OCI-LY1 (cell line): ENCODE data around the gene CBARP.
"Not testable (repeated sequence)": the region's sequence is repeated elsewhere in the genome, so short reads cannot be mapped to it uniquely, and the experiment has no call there.

Experiments
- H2AFZ ChIP-seq: fragments of 200-600 bp; sonication (generic), shearing (Covaris generic); 2 replicates; pipeline ENCODE4 v1.6.0; 2014; ENCODE audit warnings: antibody characterized with exemption, mild to moderate bottlenecking, low read length
- H3F3A ChIP-seq: fragments of 200-600 bp; sonication (generic), shearing (Covaris generic); 2 replicates; pipeline ENCODE4 v1.6.0; 2014; ENCODE audit warnings: mild to moderate bottlenecking, antibody characterized with exemption, low read length, moderate library complexity; ENCODE audit not compliant: insufficient read depth
- H3K27ac ChIP-seq: fragments of 200-600 bp; sonication (generic); 2 replicates; pipeline ENCODE4 v1.5.1; 2014; ENCODE audit warnings: low read length, mixed run types, mild to moderate bottlenecking, low read depth; ENCODE audit not compliant: poor library complexity, severe bottlenecking
- H3K27me3 ChIP-seq: fragments of 200-600 bp; sonication (generic); 2 replicates; pipeline ENCODE4 v1.6.0; 2014; ENCODE audit warnings: antibody characterized with exemption, mild to moderate bottlenecking, low read length, moderate library complexity; ENCODE audit not compliant: insufficient read depth
- H3K36me3 ChIP-seq: fragments of 200-600 bp; sonication (generic); 2 replicates; pipeline ENCODE4 v1.6.1; 2014; ENCODE audit warnings: mild to moderate bottlenecking, antibody characterized with exemption, low read length, moderate library complexity, mixed read lengths; ENCODE audit not compliant: insufficient read depth
- H3K4me1 ChIP-seq: fragments of 200-600 bp; sonication (generic); 2 replicates; pipeline ENCODE4 v1.5.1; 2014; ENCODE audit warnings: mild to moderate bottlenecking, low read length, moderate library complexity; ENCODE audit not compliant: insufficient read depth, severe bottlenecking
- H3K4me2 ChIP-seq: fragments of 200-600 bp; sonication (generic), shearing (Covaris generic); 2 replicates; pipeline ENCODE4 v1.6.1; 2014; ENCODE audit warnings: low read length
- H3K4me3 ChIP-seq: fragments of 200-600 bp; sonication (generic); 2 replicates; pipeline ENCODE4 v1.5.1; 2014; ENCODE audit warnings: low read length, low read depth, mild to moderate bottlenecking, mixed read lengths; ENCODE audit not compliant: poor library complexity, severe bottlenecking
- H3K79me2 ChIP-seq: fragments of 200-600 bp; shearing (Covaris generic); 2 replicates; pipeline ENCODE4 v1.6.1; 2016; ENCODE audit warnings: mixed run types, low read length, mixed read lengths; ENCODE audit not compliant: insufficient read depth
- H3K9ac ChIP-seq: fragments of 200-600 bp; sonication (generic), shearing (Covaris generic); 2 replicates; pipeline ENCODE4 v1.6.1; 2014; ENCODE audit warnings: mild to moderate bottlenecking, low read length, mixed read lengths
- H3K9me2 ChIP-seq: fragments of 200-600 bp; sonication (generic), shearing (Covaris generic); 2 replicates; pipeline ENCODE4 v1.6.1; 2014; ENCODE audit warnings: low read depth, mild to moderate bottlenecking, low read length, mixed read lengths
- H3K9me3 ChIP-seq: fragments of 200-600 bp; shearing (Covaris generic); 2 replicates; pipeline ENCODE4 v1.6.1; 2014; ENCODE audit warnings: low read length, mixed read lengths
- H4K20me1 ChIP-seq: fragments of 200-600 bp; sonication (generic), shearing (Covaris generic); 2 replicates; pipeline ENCODE4 v1.6.0; 2016; ENCODE audit warnings: mild to moderate bottlenecking, low read length; ENCODE audit not compliant: insufficient read depth
- CTCF ChIP-seq: fragments of 200-600 bp; sonication (generic), shearing (Covaris generic); IDR thresholded peaks from 2 replicates; pipeline ENCODE4 v1.5.1; 2017; ENCODE audit warnings: mild to moderate bottlenecking, antibody characterized with exemption, low read length, moderate library complexity, mixed read lengths
- EZH2 ChIP-seq: fragments of 200-600 bp; sonication (generic), shearing (Covaris generic); IDR thresholded peaks from 2 replicates; pipeline ENCODE4 v1.8.0; 2017; ENCODE audit warnings: borderline replicate concordance, mixed run types, mild to moderate bottlenecking, antibody characterized with exemption, low read length, moderate library complexity, mixed read lengths

CBARP gene

GRCh38 chr19:1248786-1249297 lies 11.0 kb upstream of the CBARP start:
- Histone ChIP-seq H3K4me1 (peaks cover 39% of the 10 kb centered on the region), H3K79me2 (no peaks in the 10 kb centered on the region), H3K9ac (peak overlapping the region; percentile 67), H3K4me3 (peak overlapping the region; percentile 66), H3K27ac (peak overlapping the region; percentile 33), H4K20me1 (no peaks in the 10 kb centered on the region), H2AFZ (no peak overlapping the region), H3K36me3 (peaks cover 15% of the 10 kb centered on the region), H3K4me2 (peak overlapping the region; percentile 65), H3F3A (no peaks in the 10 kb centered on the region), H3K27me3 (no peaks in the 10 kb centered on the region), H3K9me2 (no peaks in the 10 kb centered on the region), H3K9me3 (no peaks in the 10 kb centered on the region)
- TF ChIP-seq EZH2 (no peak), CTCF (peak; percentile 77)

GRCh38 chr19:1248139-1248785 lies 10.5 kb upstream of the CBARP start, which contains the start of gene MIDN:
Gene MIDN, plus strand, starts transcription at chr19:1248583. Its CDS starts 1,714 bp downstream, at chr19:1250297.
- H3K4me1 ChIP-seq = peaks cover 43% of the 10 kb centered on the region

GRCh38 chr19:1247748-1248138 lies 9.9 kb upstream of the CBARP start:
- Histone ChIP-seq H3K79me2 (no peaks in the 10 kb centered on the region), H3F3A (no peaks in the 10 kb centered on the region), H3K4me3 (peak overlapping the region; percentile 66), H3K27me3 (no peaks in the 10 kb centered on the region), H3K9me2 (no peaks in the 10 kb centered on the region), H3K9me3 (no peaks in the 10 kb centered on the region), H2AFZ (no peak overlapping the region), H3K9ac (peak overlapping the region; percentile 23; the same call in 1 of the 2 replicates), H3K4me2 (peak overlapping the region; percentile 59), H3K27ac (peak overlapping the region; percentile 19), H3K4me1 (peaks cover 43% of the 10 kb centered on the region), H3K36me3 (peaks cover 10% of the 10 kb centered on the region; the same call in 1 of the 2 replicates), H4K20me1 (no peaks in the 10 kb centered on the region)
- no peak for TF ChIP-seq CTCF
- no peak for TF ChIP-seq EZH2

More at GRCh38 chr19:1248139-1248785, 10.5 kb upstream of the CBARP start, which contains the start of gene MIDN:
- H3K79me2 ChIP-seq = no peaks in the 10 kb centered on the region
- no peaks in the 10 kb centered on the region for H4K20me1 ChIP-seq
- peak within 1 kb of the TSS; percentile 65 for H3K4me2 ChIP-seq
- TF ChIP-seq EZH2 (no peak), CTCF (peak; percentile 51)
- peak within 1 kb of the TSS; percentile 66 for H3K4me3 ChIP-seq
- peaks cover 10% of the 10 kb centered on the region; the same call in 1 of the 2 replicates for H3K36me3 ChIP-seq
- peak within 1 kb of the TSS; percentile 67 for H3K9ac ChIP-seq
- H3K9me2 ChIP-seq = no peaks in the 10 kb centered on the region
- H3K27ac ChIP-seq = peak within 1 kb of the TSS; percentile 33
- no peaks in the 10 kb centered on the region for H3F3A ChIP-seq
- H3K27me3 ChIP-seq = no peaks in the 10 kb centered on the region
- H3K9me3 ChIP-seq = no peaks in the 10 kb centered on the region
- no peak within 1 kb of the TSS for H2AFZ ChIP-seq

GRCh38 chr19:1246265-1247087 lies 8.7 kb upstream of the CBARP start:
- not testable (repeated sequence) for H3F3A ChIP-seq, H3K9ac ChIP-seq, H3K4me2 ChIP-seq, H4K20me1 ChIP-seq, H3K79me2 ChIP-seq, H3K36me3 ChIP-seq, H3K27me3 ChIP-seq, H3K9me3 ChIP-seq, H2AFZ ChIP-seq, H3K9me2 ChIP-seq, H3K4me3 ChIP-seq
- Histone ChIP-seq H3K4me1 (peaks cover 37% of the 10 kb centered on the region), H3K27ac (peak overlapping the region; percentile 20)
